RWPE1 (cell line): ENCODE data around the gene MYL12A.

Experiments
- CTCF ChIA-PET: fragments of 350-600 bp; sonication (Branson Sonifier 250); formaldehyde crosslinking; extraction: SDS; loops from one replicate; lab custom pipeline; 2021; lab: Yijun Ruan, JAX
- POLR2A ChIA-PET: fragments of 400-600 bp; formaldehyde crosslinking; extraction: SDS; loops from one replicate; lab custom pipeline; 2020; ENCODE audit warnings: antibody characterized with exemption; ENCODE audit not compliant: low non-redundant PET; lab: Yijun Ruan, JAX
- DNase-seq: peaks from one replicate; pipeline ENCODE4 v3.0.0; 2012; ENCODE audit warnings: low spot score
- H3K27ac ChIP-seq: fragments of 450-650 bp; 2 replicates; pipeline ENCODE4 v1.5.1; 2017
- CTCF ChIP-seq: fragments of 450-650 bp; conservative IDR thresholded peaks from 2 replicates; pipeline ENCODE4 v1.5.1; 2017; ENCODE audit warnings: low read depth, mild to moderate bottlenecking

The MYL12A gene

DNA sequence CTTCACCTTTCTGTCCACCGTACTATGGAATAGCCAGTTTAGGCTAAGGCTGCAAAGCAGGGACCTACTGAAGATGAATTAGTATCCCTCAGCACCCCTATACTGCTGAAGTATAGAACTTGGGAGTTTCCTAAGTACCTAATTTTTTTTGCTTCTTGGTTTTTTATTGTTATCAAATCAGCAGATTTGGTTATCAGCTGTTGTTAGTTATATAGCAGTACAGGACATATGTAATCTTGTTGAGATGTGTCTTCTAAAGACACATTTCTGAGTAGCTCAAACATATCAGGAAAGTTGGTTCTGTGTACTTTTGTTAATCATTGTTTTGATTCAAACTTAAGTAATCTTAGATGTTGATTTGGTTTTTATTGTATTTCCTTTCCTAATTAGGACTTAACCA is 5.2 kb downstream of the MYL12A start:
- no peak overlapping the region for H3K27ac ChIP-seq
- ChIA-PET POLR2A (no interaction called here), CTCF (no interaction called here)
- no peak for DNase-seq
- no peak for TF ChIP-seq CTCF

GRCh38 chr18:3254725-3255124 is 7.1 kb downstream of the MYL12A start:
- POLR2A ChIA-PET = no interaction called here
- no peak for DNase-seq
- CTCF ChIA-PET = interaction anchor here (0.6 kb wide), 1 partner anchor 8 kb away, joined by 4 read pairs; no protein-coding TSS in a partner anchor
- TF ChIP-seq CTCF = no peak
- H3K27ac ChIP-seq = no peak overlapping the region

DNA sequence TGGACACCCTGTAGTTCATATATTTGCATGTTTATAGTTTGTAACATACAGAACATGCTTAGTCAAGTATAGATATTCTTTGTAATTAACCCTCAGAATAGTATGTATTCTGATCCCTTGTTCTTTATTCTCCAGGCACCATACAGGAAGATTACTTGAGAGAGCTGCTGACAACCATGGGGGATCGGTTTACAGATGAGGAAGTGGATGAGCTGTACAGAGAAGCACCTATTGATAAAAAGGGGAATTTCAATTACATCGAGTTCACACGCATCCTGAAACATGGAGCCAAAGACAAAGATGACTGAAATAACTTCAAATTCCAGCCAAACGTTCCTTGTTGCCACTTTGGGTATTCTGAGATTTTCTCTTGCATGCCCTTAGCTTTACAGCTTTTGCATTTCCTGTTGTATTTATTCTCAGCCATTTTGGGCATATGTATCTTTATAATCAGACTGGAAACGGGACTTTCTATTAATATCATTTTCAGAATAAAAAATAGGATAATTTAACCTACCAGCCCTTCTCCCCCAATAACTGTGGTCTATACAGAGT is 8.1 kb downstream of the MYL12A start:
- CTCF ChIA-PET = interaction anchor here (0.6 kb wide), 1 partner anchor 26 kb away, joined by 3 read pairs; no protein-coding TSS in a partner anchor
- no peak for DNase-seq
- no peak overlapping the region for H3K27ac ChIP-seq

GRCh38 chr18:3256693-3257626 is 9.4 kb downstream of the MYL12A start:
- no peak for DNase-seq
- TF ChIP-seq CTCF = no peak
- ChIA-PET POLR2A (no interaction called here), CTCF (no interaction called here)
- peak overlapping the region; percentile 57 for H3K27ac ChIP-seq

More for the DNA sequence above, 8.1 kb downstream of the MYL12A start:
- POLR2A ChIA-PET = no interaction called here
- TF ChIP-seq CTCF = no peak

DNA sequence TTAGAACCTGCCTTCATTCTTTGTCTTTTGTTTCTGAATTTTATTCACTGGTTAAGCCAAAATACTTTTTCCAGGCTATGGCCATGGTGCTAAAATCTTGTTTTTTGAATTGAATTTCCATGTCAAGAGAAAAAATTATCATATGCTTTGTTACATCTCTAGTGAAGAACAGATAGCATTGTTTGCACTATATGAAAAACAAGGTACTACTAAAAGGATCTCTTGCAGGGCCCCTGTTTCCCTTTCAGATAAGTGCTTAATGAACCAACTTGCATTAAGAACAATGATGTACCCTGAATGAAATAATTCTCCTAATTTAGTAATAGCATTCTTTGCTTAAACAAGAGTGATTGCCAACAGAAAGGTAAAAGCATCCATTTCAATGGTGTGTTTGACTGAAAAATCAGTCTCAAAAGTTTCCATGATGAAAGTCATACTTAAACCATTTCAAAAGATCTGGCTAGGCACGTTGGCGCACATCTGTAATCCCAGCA is 10.1 kb downstream of the MYL12A start:
- no peak for TF ChIP-seq CTCF
- DNase-seq = no peak
- ChIA-PET CTCF (no interaction called here), POLR2A (no interaction called here)
- H3K27ac ChIP-seq = no peak overlapping the region

- ChIA-PET CTCF (no interaction called here), POLR2A (interaction anchor here (0.6 to 1.2 kb wide), 3 partner anchors 10 to 334 kb away, joined by 3 to 4 read pairs (median 3); no protein-coding TSS in a partner anchor)
- no peak for DNase-seq
- no peak for TF ChIP-seq CTCF
- peak overlapping the region; percentile 95 for H3K27ac ChIP-seq
Observed at GRCh38 chr18:3260995-3261372, 13.4 kb downstream of the MYL12A start.
